ENCODE data around the gene GRIK3.

Gene GRIK3

DNA sequence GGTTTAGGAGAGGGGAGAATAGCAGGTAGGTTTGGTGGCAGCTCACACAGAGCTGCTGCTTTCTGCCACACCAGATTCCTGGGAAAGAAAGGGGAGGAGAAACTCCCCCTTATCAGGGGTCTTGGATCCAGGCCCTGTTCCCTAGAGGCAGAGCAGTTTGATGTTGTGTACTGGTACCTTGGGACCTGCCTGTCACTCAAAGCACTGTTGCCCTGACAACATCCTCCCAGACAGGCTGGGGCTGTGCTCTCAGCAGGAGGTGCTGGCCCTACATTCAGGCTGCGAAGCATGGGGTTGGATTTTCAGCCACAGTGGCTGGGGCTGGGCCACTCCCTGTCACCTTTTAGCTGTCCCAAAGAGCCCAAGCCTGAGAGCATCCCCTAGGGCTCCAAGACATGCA is 188.0 kb downstream of the GRIK3 start:
- FAIRE-seq: no peak

DNA sequence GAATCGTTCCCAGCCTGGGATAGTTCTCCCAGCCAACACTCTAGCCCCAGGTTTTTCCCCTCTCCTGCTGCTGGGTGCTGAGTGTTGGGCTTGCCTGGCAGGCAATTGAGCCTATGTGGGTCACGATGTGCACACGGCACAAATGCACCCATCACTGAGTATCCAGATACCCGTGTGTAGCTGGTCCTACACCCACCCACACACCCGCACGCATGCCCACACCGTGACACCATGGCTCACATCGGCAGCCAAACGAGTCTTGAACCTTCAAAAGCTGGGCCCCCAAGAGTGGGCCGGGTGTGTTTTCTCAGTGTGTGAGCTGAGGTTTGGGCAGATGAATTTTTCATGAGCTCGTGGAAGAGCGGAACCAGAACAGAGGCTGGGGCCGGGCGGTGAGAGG is 188.5 kb downstream of the GRIK3 start:
- FAIRE-seq: no peak

DNA sequence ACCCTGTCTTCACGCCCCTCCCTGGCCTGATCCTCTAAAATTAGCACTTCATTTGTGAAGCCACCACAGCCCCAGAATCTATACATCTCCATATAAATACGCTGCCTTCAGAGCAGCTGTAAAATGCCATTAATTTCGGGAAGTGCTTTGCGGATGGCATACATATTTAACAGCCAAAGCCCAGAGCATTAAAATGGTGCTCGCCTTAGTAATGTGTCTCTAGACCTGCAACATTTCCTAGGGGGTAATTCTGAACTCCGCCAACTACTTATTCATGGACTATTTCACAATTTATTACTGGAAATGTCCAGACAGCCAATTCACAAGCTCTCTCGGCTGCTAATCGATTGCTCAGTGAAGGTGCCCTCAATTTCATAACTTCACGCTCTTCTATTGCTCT is 189.4 kb downstream of the GRIK3 start:
- no peak for FAIRE-seq

DNA sequence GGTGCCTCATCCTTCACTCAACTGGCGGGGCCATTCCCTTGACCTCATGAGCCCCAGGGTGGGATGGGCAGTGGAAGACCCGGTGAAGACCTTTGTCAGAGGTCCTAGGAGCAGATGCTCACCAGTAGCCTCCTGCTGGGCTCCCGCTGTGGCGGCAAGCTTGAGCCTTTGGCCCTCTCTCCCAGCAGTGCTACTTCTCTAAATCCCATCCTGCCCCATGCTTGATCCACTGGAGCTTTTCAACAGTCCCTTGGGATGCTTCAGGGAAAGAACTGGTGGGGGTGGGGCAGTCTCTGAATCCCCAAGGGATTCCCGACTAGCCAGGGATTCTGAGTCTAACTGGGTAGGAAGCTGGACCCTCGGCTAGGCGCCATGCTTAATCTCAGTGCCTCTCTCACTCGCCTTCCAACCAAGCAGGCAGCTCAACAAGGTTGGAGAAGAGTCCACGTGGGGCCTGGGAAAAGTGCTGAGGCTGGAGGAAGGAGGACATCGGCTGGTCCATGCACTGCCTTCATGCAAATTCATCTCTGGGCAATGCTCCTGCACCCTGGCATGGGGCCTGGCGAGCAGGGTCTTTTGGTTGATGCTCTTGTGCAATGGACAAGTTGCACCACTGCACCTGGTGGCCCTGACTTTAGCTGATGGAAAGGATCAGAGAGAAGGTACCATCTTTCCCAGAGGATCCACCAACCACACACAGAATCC is 190.3 kb downstream of the GRIK3 start:
- FAIRE-seq: no peak

DNA sequence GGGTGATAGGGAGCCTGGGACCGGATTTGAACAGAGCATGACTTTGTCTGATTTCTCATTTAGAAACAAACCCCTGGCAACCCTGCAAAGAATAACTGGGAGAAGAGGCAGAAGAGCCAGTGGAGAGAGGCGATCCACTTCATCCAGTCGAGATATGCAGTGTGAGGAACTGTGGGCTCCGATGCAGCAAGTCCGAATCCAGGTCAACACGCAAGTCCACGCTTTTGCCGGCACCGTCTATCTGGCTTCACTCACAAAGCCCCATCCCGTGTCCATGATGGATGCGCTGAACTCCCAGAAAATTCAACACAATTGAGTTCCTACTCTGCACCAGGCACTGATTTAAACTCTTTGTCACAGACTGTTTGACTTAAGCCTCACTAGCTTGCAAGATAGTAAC is 191.3 kb downstream of the GRIK3 start:
- FAIRE-seq: no peak

DNA sequence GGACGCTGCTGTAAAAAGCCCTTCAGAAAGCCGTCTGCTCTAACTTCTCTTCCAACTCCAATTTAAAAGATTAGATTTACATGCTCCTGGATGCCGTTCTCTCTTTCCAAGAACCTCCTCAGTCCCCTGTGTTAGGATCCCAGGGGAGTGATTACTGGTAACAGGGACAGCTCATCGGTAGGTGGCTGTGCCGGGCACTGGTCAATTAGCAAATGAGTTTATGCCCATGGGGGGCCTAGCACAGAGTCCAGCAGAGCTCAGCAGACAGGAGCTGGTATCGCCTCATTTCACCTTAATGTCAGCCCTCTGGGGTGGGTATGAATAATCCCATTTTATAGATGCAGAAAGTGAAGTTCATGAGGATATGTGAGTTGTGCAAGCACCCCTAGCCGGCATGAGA is 191.9 kb downstream of the GRIK3 start:
- no peak for FAIRE-seq

DNA sequence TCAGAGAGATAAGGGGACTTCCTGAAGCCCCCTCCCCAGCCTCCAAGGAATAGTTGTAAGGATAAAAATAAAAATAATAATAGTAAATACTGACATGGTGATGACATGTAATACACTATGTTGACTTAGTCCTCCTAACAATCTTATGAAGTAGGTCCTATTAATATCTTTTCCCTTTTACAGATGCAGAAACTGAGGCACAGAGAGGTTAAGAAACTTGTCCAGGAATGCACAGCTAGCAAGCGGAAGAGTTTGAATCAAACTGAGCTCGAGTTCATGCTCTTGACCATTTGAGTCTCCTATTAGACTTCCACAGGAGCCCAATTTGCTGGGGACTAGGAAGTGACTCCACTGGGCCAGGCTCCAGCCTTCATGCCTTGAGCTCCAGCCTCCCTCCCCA is 194.8 kb downstream of the GRIK3 start:
- FAIRE-seq: no peak

DNA sequence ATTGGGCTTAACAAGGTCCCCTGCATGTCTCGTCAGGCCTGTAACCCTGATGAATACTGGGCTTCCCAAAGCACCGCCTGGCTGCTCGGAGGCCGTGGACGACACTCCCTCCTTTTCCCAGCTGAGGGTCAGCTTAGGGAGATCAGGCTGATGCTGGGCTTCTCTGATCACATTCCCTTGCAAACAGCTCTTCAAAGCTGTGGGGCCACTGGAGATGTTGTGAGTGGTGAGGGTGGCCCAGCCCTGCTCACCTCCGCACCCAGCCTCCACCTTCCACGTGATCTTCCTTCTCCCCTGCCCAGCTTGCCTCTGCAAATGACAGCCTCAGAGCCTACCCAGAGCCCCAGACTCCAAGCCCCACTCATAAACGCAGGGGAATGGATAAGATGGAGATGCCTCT is 195.4 kb downstream of the GRIK3 start:
- FAIRE-seq: no peak

DNA sequence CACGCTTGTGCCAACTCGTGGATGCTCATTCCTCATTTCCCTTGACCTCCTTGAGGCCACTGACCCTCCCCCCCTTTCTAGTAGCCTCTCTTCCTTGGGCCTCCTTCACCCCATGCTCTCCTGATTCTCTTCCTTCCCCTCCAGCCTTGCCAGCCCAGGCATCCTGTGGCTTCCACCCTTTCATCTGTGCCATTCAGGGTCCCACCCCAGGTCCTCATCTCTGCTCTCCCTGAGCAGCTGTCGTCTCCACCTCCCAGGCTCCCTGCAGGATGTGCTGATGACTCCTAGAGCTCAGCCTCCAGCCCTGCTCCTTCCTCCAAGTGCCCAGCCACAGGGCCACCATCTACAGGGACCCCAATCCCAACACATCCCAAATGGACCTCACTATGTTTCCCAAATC is 197.4 kb downstream of the GRIK3 start:
- FAIRE-seq: no peak

DNA sequence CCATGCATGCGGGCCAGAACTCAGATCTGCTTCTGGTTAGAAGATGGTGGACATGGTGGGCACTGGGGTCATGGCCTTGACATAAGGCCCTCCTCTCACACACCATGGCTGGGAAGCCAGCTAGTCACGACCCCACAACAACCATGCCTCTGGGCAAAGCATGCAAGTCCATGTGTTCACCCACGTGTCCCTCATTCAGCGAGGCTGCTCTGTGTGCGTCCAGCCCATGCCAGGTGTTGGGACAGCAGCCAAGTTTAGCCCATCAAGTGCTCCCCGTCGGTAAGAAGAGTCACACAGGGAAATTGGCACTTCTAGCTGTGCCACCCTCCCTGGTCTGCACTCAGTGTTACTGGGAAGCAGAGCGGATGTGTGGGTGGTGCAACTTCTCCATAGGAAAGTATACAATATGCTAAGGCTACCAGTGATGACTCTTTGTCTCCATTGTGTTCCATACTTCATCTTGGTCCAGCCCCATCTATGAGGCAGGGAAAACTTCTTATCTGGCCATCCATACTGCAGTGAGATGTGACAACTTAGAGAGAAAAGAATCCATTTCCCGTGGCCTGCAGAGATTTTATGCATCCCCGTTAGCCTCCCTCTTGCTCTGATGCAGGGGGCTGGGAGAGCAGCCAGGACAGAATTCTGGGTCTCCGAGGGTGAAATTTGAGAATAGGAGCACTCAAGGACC is 198.0 kb downstream of the GRIK3 start:
- no peak for FAIRE-seq

DNA sequence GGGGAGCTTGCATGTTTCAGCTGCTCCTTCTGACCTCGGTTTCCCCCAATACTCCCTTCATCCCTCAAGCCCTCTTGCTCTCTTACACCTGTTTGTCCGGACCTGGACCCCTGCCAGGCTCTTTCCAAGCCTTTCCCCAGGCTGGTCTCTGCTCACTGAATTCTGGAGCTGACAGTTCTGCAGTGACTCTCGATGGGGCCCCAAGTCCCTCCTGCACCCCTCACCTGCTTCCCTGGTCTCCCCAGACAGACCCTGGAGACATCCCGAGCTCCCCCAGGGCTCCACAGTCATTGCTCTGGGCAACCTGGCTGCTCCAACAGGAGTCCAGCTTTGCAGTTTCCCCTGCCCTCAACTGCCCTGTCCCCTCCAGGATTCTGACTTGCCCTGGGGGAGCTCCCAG is 198.6 kb downstream of the GRIK3 start:
- no peak for FAIRE-seq

DNA sequence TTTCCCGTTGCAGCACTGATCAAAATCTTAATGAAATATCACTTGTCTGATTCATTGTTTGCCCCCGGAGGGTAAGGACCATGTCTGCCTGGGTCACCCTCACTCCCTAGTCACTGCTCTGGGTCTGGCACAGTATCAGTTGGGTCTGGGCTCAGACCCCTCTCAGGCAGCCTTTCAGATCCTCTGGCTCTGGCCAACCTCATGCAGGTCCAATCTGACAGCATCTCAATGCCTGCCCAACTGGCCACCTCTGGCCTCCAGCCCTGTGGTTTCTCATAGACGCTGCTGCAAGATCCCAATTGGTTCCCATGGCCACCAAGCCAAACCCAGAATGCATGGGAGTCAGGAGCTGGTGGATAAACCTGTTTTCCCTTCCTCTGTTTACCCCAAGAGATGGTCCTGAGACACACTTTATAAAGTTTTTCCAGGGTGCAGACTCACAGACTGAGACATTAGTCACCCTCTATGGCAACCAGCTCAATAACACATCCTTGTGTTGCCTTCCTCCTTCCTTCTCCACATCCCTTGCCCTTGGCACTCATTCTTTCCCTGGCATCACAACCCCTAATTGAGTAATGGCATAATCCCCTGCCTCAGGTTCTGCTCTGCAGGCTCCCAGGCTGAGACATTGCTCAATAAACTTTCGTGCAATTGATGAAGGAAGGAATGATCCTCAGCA is 199.2 kb downstream of the GRIK3 start:
- FAIRE-seq: no peak

DNA sequence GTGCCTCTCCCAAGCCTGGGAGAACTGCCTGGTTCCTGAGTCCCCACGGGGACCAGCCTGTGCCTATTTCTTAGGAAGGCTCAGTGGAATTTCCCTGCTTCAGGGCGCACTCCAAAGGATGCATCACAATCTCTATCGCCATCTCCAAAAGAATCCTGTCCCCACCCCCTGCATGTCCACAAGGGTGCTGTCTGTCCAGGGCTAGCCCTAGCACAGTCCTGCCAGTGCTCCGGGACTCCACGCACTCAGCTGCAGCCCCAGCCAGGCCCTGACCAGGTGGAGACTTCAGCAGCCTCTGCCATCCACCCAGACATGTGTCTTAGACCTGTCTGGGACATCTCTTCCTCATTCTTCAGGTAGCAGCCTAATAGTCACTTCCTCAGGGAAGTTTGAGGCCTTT is 199.7 kb downstream of the GRIK3 start:
- FAIRE-seq: no peak

DNA sequence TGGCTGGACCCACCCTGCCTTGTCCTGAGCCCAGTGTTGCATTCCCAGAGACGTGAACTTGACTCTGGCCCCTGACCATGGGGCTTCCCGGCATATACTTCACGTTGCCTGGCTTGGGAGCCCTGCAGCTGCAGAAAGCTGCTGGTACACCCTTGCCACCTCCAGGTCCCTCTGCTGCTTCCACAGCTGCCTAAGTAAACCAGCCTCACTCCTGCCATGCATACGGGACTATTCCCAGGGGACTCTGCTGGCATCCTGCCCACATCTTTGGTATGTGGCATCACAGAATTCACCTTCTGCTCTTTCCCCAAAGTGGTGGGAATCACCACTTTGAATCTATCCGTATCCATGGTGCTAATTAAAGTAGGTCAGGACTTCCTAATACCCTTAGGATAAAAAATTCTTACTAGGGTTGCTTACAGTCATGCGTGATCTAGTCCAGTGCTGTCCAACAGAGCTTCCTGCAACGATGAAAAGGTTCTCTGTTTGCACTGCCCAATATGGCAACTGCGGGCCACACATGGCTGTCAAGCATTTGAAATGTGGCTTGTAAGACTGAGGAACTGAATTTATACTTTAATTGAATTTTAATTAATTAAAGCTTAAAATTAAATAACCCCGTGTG is 203.0 kb downstream of the GRIK3 start:
- FAIRE-seq: no peak

DNA sequence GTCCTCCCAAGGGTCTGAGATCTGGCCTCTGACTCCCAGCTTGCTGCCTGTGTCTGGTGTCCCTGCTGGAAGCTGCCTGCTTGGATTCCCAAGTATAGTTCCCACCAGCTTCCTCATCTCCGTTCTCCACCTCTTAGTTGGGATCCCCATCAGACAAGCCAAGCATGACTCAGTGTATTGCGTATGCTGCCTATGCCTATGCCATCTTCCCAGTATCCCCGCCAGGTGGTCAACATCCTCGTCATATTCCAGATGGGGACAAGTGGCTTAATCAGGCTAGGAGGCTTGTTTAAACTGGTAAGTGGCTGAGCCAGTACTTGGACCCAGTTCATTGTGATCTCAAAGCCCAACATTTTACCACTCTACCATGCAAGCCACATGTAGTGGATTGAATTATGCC is 204.4 kb downstream of the GRIK3 start:
- FAIRE-seq: no peak

DNA sequence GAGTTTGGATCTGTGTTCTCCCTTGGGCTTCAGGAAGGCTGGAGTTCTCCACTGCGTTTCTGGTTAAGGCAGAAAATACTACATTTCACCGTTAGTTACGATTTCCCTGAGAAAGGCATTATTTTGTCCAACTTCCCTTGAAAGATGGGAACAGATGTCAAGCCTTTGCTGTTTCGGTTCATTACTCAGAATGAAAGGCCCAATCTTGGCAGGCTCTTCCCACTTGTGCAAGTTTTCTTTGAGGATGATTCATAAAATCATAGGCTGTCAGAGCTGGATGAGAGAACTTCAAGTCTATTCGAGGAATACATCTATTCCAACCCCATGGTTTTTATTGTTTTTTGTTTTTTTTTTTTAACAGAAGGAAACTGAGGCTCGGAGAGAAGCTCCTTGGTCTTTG is 205.2 kb downstream of the GRIK3 start:
- no peak for FAIRE-seq

DNA sequence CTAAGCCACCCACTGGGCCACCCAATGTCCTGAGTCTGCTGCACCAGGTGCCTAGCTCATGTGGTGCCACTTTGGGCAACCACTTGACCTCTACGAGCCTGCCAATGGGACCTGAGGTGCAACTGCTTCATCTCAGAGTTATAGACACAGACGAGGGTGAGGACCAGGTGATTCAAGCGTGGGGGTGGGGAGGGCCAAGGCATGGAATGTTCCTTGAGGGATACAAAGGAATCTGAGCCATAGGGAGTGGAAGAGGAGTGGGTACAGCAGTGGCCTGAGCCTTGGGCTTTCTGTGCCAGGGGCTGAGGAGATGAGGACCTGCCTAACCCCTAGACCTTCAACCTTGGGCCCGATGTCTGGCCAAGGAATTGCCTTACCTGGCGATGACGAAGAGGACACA is 209.1 kb downstream of the GRIK3 start:
- no peak for FAIRE-seq

DNA sequence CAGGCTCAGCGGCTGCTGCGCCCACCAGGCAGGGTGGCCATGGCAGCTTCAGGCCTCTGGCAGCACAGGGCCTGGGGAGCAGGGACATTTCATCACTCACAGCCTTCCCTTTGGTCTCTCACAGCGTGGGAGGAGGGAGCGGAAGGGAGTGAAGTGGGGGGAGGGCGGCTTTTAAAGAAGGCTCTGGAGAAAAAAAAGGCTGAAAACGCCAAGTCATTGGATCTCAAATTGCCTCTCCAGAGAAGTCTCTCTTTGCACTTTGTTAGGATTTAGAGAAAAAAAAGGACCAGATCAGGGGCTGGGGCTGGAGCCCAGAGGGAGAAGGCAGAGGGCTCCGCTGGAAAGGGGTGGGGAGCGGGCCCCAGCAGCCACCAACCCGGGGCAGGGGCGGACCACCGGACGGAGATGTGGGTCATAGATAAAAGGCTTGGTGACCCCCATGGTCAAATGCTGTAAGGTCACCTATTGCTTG is 209.9 kb downstream of the GRIK3 start:
- FAIRE-seq: no peak

DNA sequence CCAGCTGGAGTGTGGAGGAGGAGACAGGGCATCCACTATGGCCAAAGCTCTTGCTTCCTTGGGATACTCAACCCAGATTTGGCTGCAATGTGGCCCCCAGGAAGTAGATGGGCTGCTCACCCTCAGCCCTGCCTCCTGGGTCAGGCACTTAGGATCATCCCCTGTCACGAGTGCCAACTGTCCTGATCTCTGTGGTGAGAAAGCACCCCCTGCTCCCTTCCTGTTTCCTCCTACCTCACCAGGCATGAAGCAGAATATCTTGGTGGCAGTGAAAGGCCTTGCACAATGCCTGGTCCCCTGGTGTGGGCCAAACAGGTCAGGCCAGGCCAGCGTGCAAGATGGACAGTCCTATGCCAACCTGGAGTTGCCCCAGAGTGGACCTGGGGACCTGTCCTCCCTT is 211.7 kb downstream of the GRIK3 start:
- no peak for FAIRE-seq

DNA sequence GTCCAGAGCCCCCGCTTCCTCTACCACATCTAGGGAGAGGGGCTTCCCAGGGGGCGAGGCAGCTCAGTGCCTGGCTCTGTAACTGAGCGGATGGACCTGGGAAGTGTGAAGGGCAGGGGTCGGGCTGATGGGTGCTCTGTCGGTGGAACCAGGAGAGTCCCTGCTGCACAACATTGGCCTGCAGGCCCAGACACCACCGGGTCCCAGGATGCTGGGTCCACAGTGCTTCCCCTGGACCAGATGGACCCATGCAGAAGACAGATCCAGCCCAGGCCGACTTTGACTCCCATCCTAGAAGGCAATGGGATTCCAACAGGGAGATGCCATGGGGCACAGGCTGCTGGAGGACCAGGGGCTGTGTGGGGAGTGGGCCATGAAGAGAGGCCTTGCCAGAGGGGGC is 212.9 kb downstream of the GRIK3 start:
- no peak for FAIRE-seq

DNA sequence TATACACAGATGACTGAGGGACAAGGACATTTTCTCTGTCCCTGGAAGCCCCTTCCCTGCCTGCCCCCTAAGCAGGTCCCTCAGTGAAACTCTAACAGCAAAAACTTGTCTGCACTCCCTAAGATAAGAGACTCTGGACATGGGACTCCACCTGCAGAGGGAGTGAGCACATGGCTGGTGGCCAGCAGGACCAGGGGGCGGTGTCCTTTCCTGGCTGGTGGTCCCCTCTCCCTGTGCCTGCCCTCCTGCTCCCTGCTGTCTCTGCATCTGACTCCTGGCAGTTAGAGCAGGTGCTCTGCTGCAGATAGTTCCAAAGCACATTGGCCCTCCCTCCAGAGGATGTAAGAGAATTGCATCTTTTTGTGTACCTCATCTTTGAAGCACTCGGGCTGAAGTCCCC is 215.5 kb downstream of the GRIK3 start:
- no peak for FAIRE-seq

DNA sequence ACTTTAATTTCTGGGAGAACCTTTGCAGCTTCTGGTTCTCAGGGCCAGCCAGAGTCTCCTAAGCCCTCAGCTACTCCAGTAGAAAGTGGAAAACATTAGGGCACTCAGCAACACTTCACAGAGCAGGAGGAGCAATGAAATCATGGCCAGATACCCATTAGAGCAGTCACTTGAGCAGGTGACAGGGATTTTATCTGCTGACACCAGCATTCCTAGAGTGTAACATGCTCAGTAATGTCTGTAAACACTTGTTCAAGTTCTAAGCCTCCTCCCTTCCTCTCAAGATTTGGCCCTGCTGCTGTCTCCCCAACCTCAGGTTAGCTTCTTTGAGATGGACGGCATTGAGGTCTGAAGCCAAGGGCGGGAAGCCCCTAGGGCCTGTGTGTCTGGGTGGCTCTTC is 218.0 kb downstream of the GRIK3 start:
- FAIRE-seq: no peak

DNA sequence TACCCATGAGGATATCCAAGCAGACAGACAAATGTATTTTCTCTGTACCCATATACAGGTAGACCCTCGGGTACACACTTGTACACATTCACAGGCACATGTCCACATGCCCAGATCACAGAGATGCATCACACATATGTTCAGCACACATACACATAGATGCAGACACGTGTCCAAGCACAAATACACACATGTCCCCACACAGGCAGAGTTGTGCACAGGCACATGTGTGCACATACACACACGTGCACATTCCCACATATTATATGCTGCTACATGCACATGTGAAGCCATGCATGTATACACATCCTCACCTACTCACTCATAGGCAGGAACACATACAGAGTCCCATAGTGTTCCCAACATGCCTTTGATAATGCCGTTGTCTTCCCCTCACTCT is 219.5 kb downstream of the GRIK3 start:
- no peak for FAIRE-seq

DNA sequence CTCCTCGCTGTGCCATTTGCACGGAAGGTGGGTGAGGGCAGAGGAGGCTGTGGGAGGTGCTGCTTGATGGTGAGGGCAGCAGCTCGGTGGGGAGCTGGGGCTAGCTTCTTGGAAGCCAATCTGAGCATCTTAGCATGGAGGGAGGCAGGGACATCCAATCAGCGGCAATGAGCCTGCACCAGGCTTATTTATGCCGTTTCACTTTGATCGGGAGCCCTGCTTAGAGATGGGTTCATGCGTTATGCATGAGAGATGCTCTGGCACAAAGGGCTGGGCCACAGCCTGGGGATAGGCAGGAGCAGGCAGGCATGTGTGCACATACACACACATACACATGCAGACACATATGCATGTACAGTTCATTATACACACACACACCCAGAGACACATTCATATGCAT is 220.2 kb downstream of the GRIK3 start:
- FAIRE-seq: no peak

Measured in islet of Langerhans (tissue), 1 donor.